K562 (cell line): Measurements from ENCODE around the gene ARHGAP15. TPM values are rescaled to one million over a fixed set of nuclear protein-coding genes. Genes with fewer than 3 reads are reported as not detected.

Source experiments
- ATAC-seq: fragments of 200-7000 bp; cut with Tn5 transposase; 3 replicates; pipeline ENCODE4 v1.9.1; 2020; ENCODE audit warnings: moderate library complexity
- BruUV-seq: library from RNA; stranded (reverse); fragments of 400-500 nt; replicated peaks from 2 replicates; lab custom pipeline; 2021; lab: Mats Ljungman, UMichigan
- CTCF ChIA-PET: fragments of 300-600 bp; formaldehyde crosslinking; extraction: SDS; loops from one replicate; lab custom pipeline; 2021; ENCODE audit warnings: low intra/inter-chr PET ratio; lab: Yijun Ruan, JAX
- POLR2A ChIA-PET: fragments of 300-600, 350-650 bp; sonication (Branson Sonifier 250); formaldehyde crosslinking; extraction: SDS; loops from one replicate; lab custom pipeline; 2021; ENCODE audit warnings: antibody characterized with exemption, inconsistent platforms; lab: Yijun Ruan, JAX
- DNase-seq, 4 experiments: peaks; one replicate each; pipeline versions ENCODE4 v3.0.0 to v3.0.0-alpha.2; 2011 to 2018; ENCODE audit warnings: low spot score in 3 of 4, mixed read lengths in 3 of 4; ENCODE audit errors: extremely low read depth in 1 of 4
- FAIRE-seq: peaks from 2 replicates; lab custom pipeline; 2011; peaks lifted over from hg19 to GRCh38; lab: Jason Lieb, UNC
- H2AFZ ChIP-seq: 2 replicates; pipeline ENCODE4 v1.6.0; 2011; ENCODE audit warnings: low read depth, low read length, control low read depth, inconsistent platforms
- H3K27ac ChIP-seq: fragments of 200-600 bp; 3 replicates; pipeline ENCODE4 v1.8.0; 2011; ENCODE audit warnings: low read depth, mild to moderate bottlenecking, control low read depth, inconsistent platforms, low read length, moderate library complexity, mixed read lengths; ENCODE audit errors: extremely low read depth
- H3K27me3 ChIP-seq, 2 experiments: fragments of 300-600 bp in 1 of 2; 2 replicates in 1 of 2; 3 replicates in 1 of 2; pipeline versions ENCODE4 v1.6.0 to v1.8.0; 2011; ENCODE audit warnings: inconsistent platforms in 2 of 2, low read length in 2 of 2, mild to moderate bottlenecking in 1 of 2, mixed read lengths in 1 of 2, moderate library complexity in 1 of 2; ENCODE audit not compliant: control insufficient read depth in 2 of 2, insufficient read depth in 2 of 2
- H3K36me3 ChIP-seq: fragments of 300-600 bp; 3 replicates; pipeline ENCODE4 v1.8.0; 2011; ENCODE audit warnings: mild to moderate bottlenecking, low read length, inconsistent platforms; ENCODE audit not compliant: control insufficient read depth, insufficient read depth
- H3K4me1 ChIP-seq, 2 experiments: fragments of 200-600 bp in 1 of 2; replicated peaks in 1 of 2; 2 replicates in 1 of 2; 3 replicates in 1 of 2; pipeline versions ENCODE4 v1.5.1 to v1.8.0; 2011; ENCODE audit warnings: inconsistent platforms in 2 of 2, low read length in 2 of 2, mild to moderate bottlenecking in 1 of 2, mixed read lengths in 1 of 2, moderate library complexity in 1 of 2; ENCODE audit not compliant: control insufficient read depth in 2 of 2, insufficient read depth in 2 of 2
- H3K4me2 ChIP-seq: 2 replicates; pipeline ENCODE4 v1.6.1; 2011; ENCODE audit warnings: low read length, control low read depth, inconsistent platforms, mixed read lengths; ENCODE audit not compliant: insufficient read depth
- H3K4me3 ChIP-seq: fragments of 200-600 bp; sonication (generic), shearing (Covaris generic); 2 replicates; pipeline ENCODE4 v1.5.1; 2016; ENCODE audit warnings: control low read depth, inconsistent platforms
- H3K79me2 ChIP-seq: fragments of 200-600 bp; 3 replicates; pipeline ENCODE4 v1.8.0; 2011; ENCODE audit warnings: low read length, inconsistent platforms; ENCODE audit not compliant: control insufficient read depth, insufficient read depth
- H3K9ac ChIP-seq, 2 experiments: 2 replicates each; pipeline versions ENCODE4 v1.6.0 to v1.6.1; 2011; ENCODE audit warnings: low read depth in 2 of 2, low read length in 2 of 2, control low read depth in 1 of 2, inconsistent platforms in 1 of 2, mild to moderate bottlenecking in 1 of 2, mixed read lengths in 1 of 2; ENCODE audit not compliant: insufficient read depth in 1 of 2
- H3K9me1 ChIP-seq: one replicate; pipeline ENCODE4 v1.6.0; 2011; ENCODE audit warnings: inconsistent platforms, mild to moderate bottlenecking, low read length, moderate library complexity; ENCODE audit not compliant: control insufficient read depth, insufficient read depth
- H3K9me3 ChIP-seq: replicated peaks from 2 replicates; pipeline ENCODE4 v1.5.1; 2011; ENCODE audit warnings: low read depth, low read length, inconsistent platforms; ENCODE audit not compliant: control insufficient read depth, insufficient read depth
- H4K20me1 ChIP-seq: replicated peaks from 2 replicates; pipeline ENCODE4 v1.6.1; 2011; ENCODE audit warnings: low read length, inconsistent platforms, mixed read lengths; ENCODE audit not compliant: control insufficient read depth, insufficient read depth
- RERE ChIP-seq: sonication (generic); formaldehyde crosslinking; IDR thresholded peaks from 2 replicates; pipeline ENCODE4 v1.8.0; 2023; ENCODE audit warnings: missing genetic modification reagents, mild to moderate bottlenecking, borderline replicate concordance
- REST ChIP-seq, 2 experiments: fragments of 450-650 bp; formaldehyde crosslinking in 1 of 2; IDR thresholded peaks; 2 replicates each; pipeline versions ENCODE4 v1.4.0 to v1.6.1; 2014 to 2020; ENCODE audit warnings: mild to moderate bottlenecking in 2 of 2, borderline replicate concordance in 1 of 2, low read depth in 1 of 2
- TSC22D4 ChIP-seq: fragments of 450-650 bp; IDR thresholded peaks from 2 replicates; pipeline ENCODE4 v1.6.1; 2016; ENCODE audit warnings: missing genetic modification characterization, missing biosample characterization, control low read depth
- ZFP1 ChIP-seq: fragments of 450-650 bp; formaldehyde crosslinking; IDR thresholded peaks from 2 replicates; pipeline ENCODE4 v1.4.0; 2020; ENCODE audit warnings: mild to moderate bottlenecking, mixed read lengths
- ZNF668 ChIP-seq: fragments of 250-450 bp; sonication (Bioruptor Pico); IDR thresholded peaks from 2 replicates; pipeline ENCODE4 v1.8.0; 2022; ENCODE audit warnings: mild to moderate bottlenecking, inconsistent platforms
- WGBS: fragments of 100-300 bp; shearing (Covaris generic); methylation state at CpG from one replicate; pipeline ENCODE4 v1.1.6; 2016; ENCODE audit warnings: low coverage, mixed read lengths; ENCODE audit not compliant: insufficient coverage; ENCODE audit errors: missing lambda C conversion rate; 5-methylcytosine and 5-hydroxymethylcytosine counted together
- in situ Hi-C: fragments of 300-500 bp; cut with MboI; formaldehyde crosslinking; loops from 4 replicates; pipeline ENCODE4 v1.15.0; 2018; ENCODE audit warnings: inconsistent platforms, mixed read lengths
- intact Hi-C: fragments of 100-400 bp; cut with micrococcal nuclease; formaldehyde crosslinking; loops from 2 replicates; pipeline ENCODE4 v1.14.2; 2022
- polyA plus RNA-seq, 8 experiments: library from polyadenylated mRNA; depleted of rRNA in 4 of 8; stranded (reverse) in 5 of 8; unstranded in 3 of 8; fragments of >200 nt; fragmentation: Nextera tagmentation in 2 of 8; fragmentation: Illumina TruSeq in 1 of 8; extraction: Ambion mirVana in 2 of 8; extraction: Trizol in 1 of 8; gene quantifications; 2 replicates each; pipeline versions ENCODE4 v1.2.1 to v1.2.3, GENCODE V29; 2011 to 2014; ENCODE audit warnings: inconsistent platforms in 1 of 8, missing spikeins in 1 of 8
- total RNA-seq, 7 experiments: library from RNA; depleted of rRNA in 6 of 7; stranded (reverse); fragments of >200 nt in 6 of 7; fragmentation: Illumina TruSeq in 2 of 7; extraction: Trizol in 2 of 7; gene quantifications; 2 replicates each; pipeline versions ENCODE4 v1.2.1 to v1.2.3, GENCODE V29; 2011 to 2021; ENCODE audit warnings: low replicate concordance in 1 of 7
- TF ChIP-seq, protein P1 (sequence below): fragments of 250-450 bp; sonication (Bioruptor Pico); IDR thresholded peaks from 2 replicates; pipeline ENCODE4 v1.5.0; 2020; ENCODE audit warnings: mild to moderate bottlenecking

Gene ARHGAP15
- total and polyA plus RNA-seq, 9 of the 15 experiments (the other 6 are each of a cell fraction or from before 2014, with no cell fraction given), result 1.5 to 17.9 (median 7.9) TPM

GRCh38 chr2:143469323-143469722 lies 340.1 kb downstream of the ARHGAP15 start:
- Histone ChIP-seq H3K4me2 (no peak overlapping the region), H4K20me1 (no peaks in the 10 kb centered on the region), H3K9me3 (no peaks in the 10 kb centered on the region), H2AFZ (no peak overlapping the region), H3K9ac (no peak overlapping the region), H3K9me1 (no peaks in the 10 kb centered on the region), H3K79me2 (no peaks in the 10 kb centered on the region), H3K27ac (no peak overlapping the region), H3K36me3 (no peaks in the 10 kb centered on the region), H3K4me1 (no peaks in the 10 kb centered on the region), H3K27me3 (no peaks in the 10 kb centered on the region), H3K4me3 (no peak overlapping the region)
- intact Hi-C loops, result no loop called here
- ATAC-seq (no peak), DNase-seq (no peak), FAIRE-seq (no peak)
- WGBS, result 21% methylated on average over 7 of the region's 7 CpGs
- in situ Hi-C loops, result no loop called here
- no TSS peak for BruUV-seq
- POLR2A ChIA-PET, result no interaction called here
- TF ChIP-seq TSC22D4 (tag), result no peak
- TF ChIP-seq REST (IDR thresholded peaks at IDR 0.05; ENCODE audit: borderline replicate concordance), result no peak
- no peak for TF ChIP-seq REST (CRISPR knock-in tag; IDR thresholded peaks at IDR 0.05; ENCODE audit: low read depth)
- no peak for TF ChIP-seq ZNF668 (CRISPR knock-in tag)
- TF ChIP-seq, protein P1, sequence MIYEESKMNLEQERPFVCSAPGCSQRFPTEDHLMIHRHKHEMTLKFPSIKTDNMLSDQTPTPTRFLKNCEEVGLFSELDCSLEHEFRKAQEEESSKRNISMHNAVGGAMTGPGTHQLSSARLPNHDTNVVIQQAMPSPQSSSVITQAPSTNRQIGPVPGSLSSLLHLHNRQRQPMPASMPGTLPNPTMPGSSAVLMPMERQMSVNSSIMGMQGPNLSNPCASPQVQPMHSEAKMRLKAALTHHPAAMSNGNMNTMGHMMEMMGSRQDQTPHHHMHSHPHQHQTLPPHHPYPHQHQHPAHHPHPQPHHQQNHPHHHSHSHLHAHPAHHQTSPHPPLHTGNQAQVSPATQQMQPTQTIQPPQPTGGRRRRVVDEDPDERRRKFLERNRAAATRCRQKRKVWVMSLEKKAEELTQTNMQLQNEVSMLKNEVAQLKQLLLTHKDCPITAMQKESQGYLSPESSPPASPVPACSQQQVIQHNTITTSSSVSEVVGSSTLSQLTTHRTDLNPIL (CRISPR knock-in tag), result no peak
- TF ChIP-seq RERE (CRISPR knock-in tag), result no peak
- no peak for TF ChIP-seq ZFP1
- CTCF ChIA-PET, result interaction anchor here (0.6 kb wide), 1 partner anchor 10 kb away, joined by 3 read pairs; no protein-coding TSS in a partner anchor
